Activated CD4-positive, alpha-beta T cell treated with anti-CD3 and anti-CD28 coated beads, Interleukin-2, amount 50 U/mL, for 16 hours (primary cell): ENCODE measurements around the gene SETD1B.

Source experiments
- DNase-seq: peaks from one replicate; pipeline ENCODE4 v3.0.0-alpha.2; 2020

Gene SETD1B

DNA sequence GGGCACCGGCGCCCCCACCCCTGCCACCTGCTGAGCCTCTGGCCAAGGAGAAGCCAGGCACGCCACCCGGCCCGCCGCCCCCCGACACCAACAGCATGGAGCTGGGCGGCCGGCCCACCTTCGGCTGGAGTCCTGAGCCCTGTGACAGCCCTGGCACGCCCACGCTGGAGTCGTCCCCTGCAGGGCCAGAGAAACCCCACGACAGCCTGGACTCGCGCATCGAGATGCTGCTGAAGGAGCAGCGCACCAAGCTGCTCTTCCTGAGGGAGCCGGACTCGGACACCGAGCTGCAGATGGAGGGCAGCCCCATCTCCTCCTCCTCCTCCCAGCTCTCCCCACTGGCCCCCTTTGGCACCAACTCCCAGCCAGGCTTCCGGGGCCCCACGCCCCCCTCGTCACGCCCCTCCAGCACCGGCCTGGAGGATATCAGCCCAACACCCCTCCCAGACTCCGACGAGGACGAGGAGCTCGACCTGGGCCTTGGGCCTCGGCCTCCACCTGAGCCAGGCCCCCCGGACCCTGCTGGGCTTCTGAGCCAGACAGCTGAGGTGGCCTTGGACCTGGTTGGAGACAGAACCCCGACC is 6.5 kb downstream of the SETD1B start:
- DNase-seq = no peak

DNA sequence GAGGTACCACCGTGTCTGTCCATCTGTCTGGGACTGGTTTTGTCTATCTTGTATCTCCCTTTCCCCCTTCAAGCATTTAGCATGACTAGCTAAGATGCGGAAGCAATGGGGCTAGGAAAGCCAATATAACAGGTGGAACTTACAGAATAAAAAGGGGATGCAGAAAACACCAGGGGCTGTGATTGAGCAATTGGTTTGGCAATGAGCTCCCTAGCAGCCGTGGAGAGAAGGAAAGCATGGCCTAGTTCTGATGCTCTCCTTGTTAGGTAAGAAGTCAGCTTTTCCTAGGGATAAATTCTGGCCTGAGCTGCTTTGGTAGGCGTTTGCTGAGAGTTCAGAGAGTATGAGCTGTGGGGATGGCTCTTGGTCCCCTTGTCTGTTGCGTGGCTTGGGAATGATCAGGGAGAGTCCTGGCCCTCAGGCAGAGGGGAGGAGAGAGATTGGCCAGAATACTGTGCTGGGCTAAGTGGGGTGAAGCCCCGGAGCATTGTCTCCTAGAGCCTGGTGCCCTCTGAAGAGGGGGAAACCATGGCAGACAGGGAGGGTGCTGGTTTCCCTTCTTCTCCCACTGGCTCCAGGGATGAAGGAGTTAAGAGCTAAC is 7.1 kb downstream of the SETD1B start:
- no peak for DNase-seq

DNA sequence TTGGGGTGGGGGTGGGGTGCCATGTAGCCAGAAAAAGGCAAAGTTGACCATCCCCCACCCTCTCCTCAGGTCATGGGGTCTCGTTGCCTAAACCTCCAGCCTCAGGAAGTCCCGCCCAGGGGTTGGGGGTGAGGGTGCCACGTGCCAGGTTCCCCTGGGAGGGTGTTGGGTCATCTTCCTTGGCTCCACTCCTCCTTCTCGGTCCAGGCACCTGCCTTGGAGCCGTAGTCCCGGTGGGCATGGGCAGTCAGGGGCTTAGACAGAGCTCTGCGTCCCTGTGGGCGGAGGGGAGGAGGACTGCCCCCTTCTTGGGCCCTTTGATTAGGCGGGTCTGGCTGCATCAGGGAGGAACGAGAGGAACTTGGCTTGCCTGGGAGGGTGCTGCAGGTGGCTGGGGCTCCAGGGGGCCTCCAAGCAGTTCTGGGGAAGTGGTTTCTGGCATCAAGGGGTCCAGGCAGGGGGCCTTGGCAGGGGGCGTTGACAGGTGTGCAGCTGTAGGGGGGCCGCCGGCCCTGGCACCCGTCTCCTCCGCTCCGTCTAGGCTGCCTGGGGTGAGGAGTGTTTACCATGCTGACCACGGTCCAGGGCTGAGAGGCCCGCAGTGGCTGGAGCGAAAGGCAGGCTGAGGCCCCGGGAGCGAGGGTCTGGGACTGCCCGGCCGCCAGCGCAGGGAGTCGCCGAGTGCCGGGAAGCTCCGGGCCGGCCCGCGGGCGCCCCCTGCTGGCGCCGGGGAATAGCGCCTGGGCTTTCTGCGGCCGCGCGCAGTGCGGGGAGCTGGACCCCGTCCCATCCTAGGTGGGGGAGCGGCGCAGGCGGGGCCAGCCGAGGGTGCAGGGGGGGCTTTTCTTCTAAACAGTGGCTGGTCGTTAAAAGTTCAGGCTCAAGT is 7.9 kb downstream of the SETD1B start:
- DNase-seq = no peak

DNA sequence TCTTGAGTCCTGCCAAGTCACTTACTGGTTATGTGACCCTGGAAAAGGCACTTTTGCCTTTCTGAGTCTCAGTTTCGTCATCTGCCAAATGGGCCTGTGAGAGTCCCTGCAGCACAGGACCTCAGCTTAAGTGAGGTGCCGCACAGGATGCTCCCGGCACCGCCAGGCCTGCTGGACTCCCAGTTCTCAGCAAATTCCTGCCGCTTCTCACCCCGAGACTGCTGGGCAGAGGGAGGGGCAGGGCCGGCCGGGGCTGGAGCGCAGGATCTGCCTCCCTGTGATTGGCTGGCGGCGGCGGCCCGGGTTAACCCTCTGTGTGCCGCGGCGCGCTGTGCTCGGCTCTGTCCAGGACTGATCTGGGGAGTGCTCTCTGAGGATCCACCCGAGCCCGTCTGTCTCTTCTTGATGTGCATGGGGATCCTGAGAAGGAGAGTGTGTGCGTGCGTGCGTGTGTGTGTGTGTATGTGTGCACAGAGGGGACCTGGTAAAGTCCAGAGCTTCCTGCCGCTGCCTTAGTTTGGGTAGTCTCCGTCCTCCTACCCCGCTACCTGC is 8.6 kb downstream of the SETD1B start:
- DNase-seq = no peak

DNA sequence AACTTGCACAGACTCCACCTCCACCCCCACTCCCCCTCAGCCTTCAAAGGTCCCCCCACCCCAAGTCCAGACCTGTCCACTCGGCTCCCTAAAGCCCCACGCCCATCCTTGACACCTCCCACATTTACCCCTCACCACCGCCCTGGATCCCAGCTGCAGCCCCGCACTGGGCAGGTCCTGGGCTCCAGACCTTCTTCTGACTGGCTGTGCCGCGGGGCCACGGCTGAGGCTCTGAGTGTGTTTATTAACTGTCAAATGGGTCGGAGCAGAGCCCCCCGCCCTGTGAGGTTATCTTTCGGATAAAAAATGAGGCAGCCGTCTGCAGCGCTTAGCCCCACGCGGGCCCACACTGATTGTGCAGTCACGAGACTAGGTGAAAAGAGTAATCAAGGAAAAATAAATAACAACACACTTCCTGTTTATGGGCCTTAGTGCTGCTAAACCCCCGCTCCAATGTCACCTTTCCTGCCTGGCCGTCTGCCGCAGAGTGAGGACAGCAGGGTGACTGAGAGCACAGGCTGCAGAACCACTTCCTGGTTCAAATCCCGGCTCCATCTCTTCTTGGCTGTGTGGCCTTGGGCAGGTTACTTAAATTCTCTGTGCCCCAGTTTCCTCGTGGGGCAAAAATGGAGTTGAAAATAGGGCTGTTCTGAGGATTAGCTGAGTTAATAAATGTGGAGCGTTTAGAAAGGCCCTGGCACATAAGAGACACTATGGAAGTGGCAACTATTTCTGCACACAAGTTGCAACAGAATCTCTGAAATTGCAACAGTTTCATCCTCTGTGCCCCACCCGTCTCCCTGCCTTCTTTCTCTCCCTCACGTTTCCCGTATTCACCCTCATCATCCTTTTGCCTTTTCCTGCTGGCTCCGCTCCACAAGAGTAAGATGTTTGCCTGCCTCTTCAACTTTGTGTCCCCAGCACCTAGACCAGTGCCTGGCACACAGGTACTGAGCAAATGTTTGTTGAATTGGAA is 9.4 kb downstream of the SETD1B start:
- DNase-seq = no peak

DNA sequence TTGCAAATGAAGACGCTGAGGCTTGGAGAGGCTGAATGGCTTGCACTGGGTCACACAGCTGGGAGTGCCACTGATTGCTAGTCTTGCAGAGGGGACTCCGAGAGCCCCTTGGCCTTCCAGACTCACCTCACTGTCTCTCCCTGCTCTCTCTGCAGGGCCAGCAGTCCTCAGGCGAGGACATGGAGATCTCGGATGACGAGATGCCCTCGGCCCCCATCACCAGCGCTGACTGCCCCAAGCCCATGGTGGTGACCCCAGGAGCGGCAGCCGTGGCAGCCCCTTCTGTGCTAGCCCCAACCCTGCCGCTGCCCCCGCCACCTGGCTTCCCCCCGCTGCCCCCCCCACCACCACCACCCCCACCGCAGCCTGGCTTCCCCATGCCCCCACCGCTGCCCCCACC is 10.1 kb downstream of the SETD1B start:
- DNase-seq = no peak

DNA sequence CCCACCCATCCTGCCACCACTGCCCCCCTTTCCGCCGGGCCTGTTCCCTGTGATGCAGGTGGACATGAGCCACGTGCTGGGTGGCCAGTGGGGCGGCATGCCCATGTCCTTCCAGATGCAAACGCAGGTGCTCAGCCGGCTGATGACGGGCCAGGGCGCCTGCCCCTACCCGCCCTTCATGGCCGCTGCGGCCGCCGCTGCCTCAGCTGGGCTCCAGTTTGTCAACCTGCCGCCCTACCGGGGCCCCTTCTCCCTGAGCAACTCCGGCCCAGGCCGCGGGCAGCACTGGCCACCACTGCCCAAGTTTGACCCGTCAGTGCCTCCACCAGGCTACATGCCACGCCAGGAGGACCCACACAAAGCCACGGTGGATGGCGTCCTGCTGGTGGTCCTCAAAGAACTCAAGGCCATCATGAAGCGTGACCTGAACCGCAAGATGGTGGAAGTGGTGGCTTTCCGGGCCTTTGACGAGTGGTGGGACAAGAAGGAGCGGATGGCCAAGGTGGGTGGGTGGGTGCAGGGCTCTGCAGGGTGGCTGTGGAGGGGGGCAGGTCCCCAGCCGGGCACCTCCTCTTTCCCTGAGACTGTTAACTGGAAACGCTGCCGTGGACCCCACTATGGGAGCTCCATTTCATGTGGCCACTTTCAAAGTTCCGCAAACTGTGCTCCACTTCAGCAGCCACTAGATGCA is 10.8 kb downstream of the SETD1B start:
- DNase-seq = no peak

DNA sequence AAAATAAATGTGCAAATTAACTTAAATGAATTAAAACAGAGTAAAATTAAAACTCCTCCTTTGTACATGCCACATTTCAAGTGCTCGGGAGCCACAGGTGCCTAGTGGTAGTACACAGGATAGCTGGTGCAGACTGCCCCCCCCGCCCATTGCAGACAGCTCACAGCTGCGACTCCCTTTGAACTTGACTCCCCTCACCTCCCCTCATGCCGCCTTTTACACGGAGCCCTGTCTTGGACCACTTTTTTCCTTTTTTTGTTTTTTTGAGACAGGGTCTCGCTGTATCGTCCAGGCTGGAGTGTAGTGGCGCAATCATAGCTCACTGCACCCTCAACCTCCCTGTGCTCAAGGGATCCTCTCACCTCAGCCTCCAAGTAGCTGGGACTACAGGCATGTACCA is 11.5 kb downstream of the SETD1B start:
- DNase-seq = no peak

DNA sequence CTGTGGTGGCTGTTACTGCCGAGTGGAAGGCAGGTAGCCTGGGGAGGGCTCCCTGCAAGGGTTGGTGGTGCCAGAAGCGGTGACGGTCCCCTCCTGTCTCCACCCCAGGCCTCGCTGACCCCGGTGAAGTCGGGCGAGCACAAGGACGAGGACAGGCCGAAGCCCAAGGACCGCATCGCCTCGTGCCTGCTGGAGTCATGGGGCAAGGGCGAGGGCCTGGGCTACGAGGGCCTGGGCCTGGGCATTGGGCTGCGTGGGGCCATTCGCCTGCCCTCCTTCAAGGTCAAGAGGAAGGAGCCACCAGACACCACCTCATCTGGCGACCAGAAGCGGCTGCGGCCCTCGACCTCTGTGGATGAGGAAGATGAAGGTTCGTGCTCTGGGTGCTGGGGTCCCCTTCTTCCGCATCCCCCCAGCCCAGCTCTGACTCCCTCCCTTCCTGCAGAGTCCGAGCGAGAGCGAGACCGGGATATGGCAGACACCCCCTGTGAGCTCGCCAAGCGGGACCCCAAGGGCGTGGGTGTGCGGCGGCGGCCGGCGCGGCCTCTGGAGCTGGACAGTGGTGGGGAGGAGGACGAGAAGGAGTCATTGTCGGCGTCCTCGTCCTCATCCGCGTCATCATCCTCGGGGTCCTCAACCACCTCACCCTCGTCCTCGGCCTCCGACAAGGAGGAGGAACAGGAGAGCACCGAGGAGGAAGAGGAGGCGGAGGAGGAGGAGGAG is 13.3 kb downstream of the SETD1B start:
- DNase-seq = no peak

DNA sequence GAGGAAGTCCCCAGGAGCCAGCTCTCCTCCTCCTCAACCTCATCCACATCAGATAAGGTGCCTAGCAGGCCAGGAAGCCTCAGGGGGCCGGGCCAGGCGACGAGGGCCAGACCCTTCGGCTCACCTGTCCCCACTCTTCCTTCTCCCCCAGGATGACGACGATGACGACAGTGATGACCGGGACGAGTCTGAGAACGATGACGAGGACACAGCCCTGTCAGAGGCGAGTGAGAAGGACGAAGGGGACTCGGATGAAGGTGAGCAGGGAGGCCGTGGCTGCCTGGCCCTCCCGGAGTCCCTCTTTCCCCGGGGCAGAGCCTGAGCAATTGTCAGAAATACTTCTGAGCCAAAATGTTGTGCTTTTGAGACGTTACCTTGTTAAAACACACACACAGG is 13.8 kb downstream of the SETD1B start:
- DNase-seq = no peak

DNA sequence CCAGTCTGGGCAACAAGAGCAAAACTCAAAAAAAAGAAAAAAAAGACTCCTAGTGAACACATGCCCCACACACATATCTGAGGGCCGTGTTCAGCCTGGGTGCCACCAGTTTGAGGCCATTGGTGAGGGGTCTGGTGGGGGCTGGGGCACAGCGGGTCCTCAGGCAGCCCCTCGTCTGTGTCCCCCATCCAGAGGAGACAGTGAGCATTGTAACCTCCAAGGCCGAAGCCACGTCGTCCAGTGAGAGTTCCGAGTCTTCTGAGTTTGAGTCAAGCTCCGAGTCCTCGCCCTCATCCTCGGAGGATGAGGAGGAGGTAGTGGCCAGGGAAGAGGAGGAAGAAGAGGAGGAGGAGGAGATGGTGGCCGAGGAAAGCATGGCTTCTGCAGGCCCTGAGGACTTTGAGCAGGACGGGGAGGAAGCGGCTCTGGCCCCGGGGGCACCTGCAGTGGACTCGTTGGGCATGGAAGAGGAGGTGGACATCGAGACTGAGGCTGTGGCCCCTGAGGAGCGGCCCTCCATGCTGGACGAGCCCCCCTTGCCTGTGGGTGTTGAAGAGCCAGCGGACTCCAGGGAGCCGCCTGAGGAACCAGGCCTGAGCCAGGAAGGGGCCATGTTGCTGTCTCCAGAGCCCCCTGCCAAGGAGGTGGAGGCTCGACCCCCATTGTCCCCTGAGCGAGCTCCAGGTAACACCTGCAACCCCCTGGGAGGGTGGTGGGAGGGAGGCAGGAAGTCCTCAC is 15.6 kb downstream of the SETD1B start:
- no peak for DNase-seq

DNA sequence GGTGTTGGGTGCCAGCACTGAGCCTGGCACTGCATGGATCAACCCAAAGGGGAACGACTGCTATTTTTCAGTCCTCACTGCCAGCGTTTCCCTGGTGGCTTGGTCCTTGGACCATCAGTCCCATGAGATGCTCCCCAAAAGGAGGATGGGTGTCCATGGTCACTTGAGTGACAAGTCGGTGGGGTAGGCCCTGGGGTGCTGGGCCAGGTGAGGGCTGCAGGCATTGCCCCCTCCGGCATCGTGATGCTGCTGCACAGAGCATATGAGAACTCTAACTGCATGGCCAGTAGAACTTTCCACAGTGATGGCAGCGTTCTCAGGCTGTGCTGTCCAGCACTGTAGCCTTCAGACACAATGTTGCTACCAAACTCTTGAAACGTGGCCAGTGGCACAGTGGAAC is 16.2 kb downstream of the SETD1B start:
- no peak for DNase-seq

DNA sequence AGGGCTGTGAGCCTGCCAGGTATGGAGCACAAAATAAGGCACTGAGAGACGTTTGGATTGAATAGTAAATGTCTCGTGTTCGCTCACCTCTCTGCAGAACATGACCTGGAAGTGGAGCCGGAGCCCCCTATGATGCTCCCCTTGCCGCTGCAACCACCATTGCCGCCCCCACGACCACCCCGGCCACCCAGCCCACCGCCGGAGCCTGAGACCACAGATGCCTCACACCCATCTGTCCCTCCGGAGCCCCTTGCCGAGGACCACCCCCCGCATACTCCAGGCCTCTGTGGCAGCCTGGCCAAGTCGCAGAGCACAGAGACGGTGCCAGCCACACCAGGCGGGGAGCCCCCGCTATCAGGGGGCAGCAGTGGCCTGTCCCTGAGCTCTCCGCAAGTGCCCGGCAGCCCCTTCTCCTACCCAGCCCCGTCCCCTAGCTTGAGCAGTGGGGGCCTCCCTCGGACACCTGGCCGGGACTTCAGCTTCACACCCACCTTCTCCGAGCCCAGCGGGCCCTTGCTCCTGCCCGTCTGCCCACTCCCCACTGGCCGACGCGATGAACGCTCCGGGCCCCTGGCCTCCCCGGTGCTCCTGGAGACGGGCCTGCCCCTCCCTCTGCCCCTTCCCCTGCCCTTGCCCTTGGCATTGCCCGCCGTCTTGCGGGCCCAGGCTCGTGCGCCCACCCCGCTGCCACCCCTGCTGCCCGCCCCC is 18.7 kb downstream of the SETD1B start:
- DNase-seq = no peak

DNA sequence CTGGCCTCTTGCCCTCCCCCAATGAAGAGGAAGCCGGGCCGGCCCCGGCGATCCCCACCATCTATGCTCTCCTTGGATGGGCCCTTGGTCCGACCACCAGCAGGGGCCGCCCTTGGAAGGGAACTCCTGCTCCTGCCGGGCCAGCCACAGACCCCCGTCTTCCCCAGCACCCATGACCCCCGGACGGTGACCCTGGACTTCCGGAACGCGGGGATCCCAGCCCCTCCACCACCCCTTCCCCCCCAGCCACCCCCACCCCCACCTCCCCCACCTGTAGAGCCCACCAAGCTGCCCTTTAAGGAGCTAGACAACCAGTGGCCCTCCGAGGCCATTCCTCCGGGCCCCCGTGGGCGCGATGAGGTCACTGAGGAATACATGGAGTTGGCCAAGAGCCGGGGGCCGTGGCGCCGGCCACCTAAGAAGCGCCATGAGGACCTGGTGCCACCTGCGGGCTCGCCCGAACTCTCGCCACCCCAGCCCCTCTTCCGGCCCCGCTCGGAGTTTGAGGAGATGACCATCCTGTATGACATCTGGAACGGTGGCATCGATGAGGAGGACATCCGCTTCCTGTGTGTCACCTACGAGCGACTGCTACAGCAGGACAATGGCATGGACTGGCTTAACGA is 19.4 kb downstream of the SETD1B start:
- no peak for DNase-seq

DNA sequence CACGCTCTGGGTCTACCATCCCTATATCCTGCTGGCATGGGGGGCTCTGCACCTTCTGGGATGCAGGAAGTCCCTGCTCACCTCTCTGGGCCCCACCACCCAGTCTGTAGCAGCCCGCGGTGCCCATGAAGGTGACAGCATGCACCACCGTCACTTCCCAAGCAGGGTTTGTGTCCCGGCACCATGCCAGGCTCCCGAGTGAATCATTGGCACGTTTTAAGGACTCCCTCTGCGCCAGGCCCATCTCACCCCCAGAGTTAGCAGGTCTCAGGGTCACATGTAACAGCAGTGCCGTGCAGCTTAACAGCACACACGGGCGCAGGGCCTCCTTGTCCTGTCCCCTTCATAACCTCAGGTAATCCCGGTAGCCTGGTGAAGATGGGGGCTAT is 19.9 kb downstream of the SETD1B start:
- no peak for DNase-seq

DNA sequence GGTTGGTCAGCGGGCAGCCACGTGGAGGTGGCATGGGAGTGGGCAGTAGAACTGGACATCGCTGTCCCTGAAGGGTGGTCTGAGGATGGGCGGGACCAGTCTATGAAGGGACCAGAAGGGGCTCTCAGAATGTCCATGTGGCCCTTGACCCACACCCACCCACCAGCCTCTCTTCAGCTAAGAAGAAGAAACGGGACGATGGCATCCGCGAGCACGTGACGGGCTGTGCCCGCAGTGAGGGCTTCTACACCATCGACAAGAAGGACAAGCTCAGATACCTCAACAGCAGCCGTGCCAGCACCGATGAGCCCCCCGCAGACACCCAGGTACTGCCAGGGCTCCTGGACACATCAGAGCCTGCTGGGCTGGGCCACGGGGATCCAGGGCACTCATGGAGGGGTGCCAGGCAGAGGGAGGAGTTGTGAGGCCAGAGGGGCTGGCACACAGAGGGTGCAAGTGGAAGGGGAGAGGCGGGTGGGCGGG is 21.3 kb downstream of the SETD1B start:
- no peak for DNase-seq

DNA sequence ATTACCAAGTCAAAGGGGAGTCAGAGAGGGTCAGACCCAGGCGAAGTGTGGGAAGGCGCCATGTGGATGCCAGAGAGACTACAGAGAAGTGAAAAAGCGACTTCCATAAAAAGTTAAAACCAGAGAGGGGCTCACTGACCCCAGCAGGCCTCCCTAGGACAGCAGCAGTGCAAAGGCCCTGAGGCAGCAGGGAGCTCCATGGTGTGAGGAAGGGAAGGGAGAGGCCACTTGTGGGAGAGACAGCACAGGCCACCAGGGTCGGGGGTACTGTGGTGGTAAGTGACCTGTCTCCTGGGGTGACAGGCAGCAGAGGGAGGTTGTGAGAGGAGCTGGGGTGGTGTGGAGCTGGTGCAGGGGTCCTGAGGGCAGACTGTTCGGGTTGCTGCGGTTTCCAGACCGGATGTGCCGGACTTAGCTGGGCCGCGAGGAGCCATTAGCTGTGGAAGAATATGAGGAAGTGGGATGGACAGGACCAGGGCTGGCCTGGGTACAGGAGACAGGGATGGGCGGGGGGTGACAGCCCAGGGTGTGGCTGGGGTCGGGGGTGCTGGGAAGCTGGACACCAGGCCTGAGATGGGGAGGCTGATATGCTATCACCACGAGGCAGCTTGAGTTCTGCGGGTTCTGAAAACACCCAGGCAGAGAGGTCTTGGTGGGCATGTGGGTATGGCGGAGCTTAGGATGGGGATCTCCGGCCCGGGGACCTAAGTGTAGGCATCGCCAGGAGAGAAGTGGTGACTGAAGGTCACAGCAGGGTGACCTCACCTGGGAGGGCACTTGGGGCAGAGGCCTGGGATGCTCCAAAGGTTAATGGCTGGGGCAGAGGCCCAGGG is 22.7 kb downstream of the SETD1B start:
- DNase-seq = no peak

DNA sequence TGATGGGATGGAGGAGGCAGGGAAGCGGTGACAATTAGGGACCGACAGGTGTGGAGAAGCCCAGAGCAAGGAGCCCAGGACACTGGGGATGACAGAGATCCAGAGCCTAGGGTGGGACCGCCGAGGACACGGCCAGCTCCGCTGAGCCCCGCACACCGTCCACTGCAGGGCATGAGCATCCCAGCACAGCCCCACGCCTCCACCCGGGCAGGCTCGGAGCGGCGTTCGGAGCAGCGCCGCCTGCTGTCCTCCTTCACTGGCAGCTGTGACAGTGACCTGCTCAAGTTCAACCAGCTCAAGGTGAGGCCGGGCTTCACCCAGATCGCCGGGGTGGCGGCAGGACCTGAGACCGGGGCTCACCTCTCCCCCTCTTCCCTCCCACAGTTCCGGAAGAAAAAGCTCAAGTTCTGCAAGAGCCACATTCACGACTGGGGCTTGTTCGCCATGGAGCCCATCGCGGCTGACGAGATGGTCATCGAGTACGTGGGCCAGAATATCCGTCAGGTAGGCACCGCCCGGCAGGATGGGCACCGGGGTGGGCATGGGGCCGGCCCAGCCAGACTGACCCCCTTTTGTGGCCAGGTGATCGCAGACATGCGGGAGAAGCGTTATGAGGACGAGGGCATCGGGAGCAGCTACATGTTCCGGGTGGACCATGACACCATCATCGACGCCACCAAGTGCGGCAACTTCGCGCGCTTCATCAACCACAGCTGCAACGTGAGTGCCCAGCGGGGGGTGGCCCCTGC is 23.7 kb downstream of the SETD1B start:
- DNase-seq = no peak
